Pancreas (tissue), 10 donors: Measurements from ENCODE around the gene KLHL26. TPM values are rescaled to one million over a fixed set of nuclear protein-coding genes. Genes with fewer than 3 reads are reported as not detected.
A peak's percentile ranks its signal among the peaks of the same experiment; 100 is the strongest.

Source experiments
- ATAC-seq, 4 donors: fragments of 200-7000 bp; cut with Tn5 transposase; one replicate each; pipeline versions ENCODE4 v1.8.0 to v1.9.1; 2020; ENCODE audit warnings: mild to moderate bottlenecking in 4 of 4, moderate library complexity in 4 of 4
- DNase-seq, 6 donors: peaks; one replicate each; pipeline ENCODE4 v3.0.0-alpha.2; 2020
- FAIRE-seq: peaks from 2 replicates; lab custom pipeline; 2012; peaks lifted over from hg19 to GRCh38; lab: Jason Lieb, UNC
- H3K27ac ChIP-seq, 4 donors: fragments of 200-600 bp; sonication (generic); 1 replicate in 3 of 4; 2 replicates in 1 of 4; pipeline versions ENCODE4 v1.5.0 to v1.8.0; 2020
- H3K27me3 ChIP-seq, 4 donors: fragments of 200-600 bp; one replicate each; pipeline ENCODE4 v1.8.0; 2021
- H3K36me3 ChIP-seq, 3 donors: fragments of 200-600 bp; sonication (generic) in 1 of 3; one replicate each; pipeline versions ENCODE4 v1.5.0 to v1.8.0; 2020 to 2021
- H3K4me1 ChIP-seq, 3 donors: fragments of 200-600 bp; one replicate each; pipeline ENCODE4 v1.8.0; 2021
- H3K4me3 ChIP-seq, 4 donors: fragments of 200-600 bp; sonication (generic) in 2 of 4; one replicate each; pipeline versions ENCODE4 v1.5.0 to v1.8.0; 2020 to 2021
- H3K9me3 ChIP-seq, 4 donors: fragments of 200-600 bp; one replicate each; pipeline ENCODE4 v1.8.0; 2021
- WGBS, 2 donors: extraction: QIAGEN DNeasy Blood & Tissue Kit; methylation state at CpG; one replicate each; pipeline ENCODE4 v1.1.7; 2013; 5-methylcytosine and 5-hydroxymethylcytosine counted together
- intact Hi-C, 3 donors: fragments of 100-400 bp; cut with DNase I; formaldehyde crosslinking; loops; one replicate each; pipeline versions ENCODE4 v1.11.1 to v1.14.2; 2022
- polyA plus RNA-seq, 2 donors: library from polyadenylated mRNA; stranded (reverse); fragments of 200-250 nt; gene quantifications; one replicate each; pipeline ENCODE4 v1.2.3, GENCODE V29; 2013
- total RNA-seq, 6 donors: library from RNA; stranded (reverse); fragmentation: NEBNext Ultra II Directional in 4 of 6; extraction: Animal tissue kit (Norgen Biotek cat#: 25700) in 4 of 6; gene quantifications; one replicate each; pipeline versions ENCODE4 v1.2.1 to v1.2.4, GENCODE V29; 2021 to 2023
- TF ChIP-seq, protein P1 (sequence below), 4 donors: fragments of 200-600 bp; sonication (generic) in 3 of 4; IDR thresholded peaks; one replicate each; pipeline versions ENCODE4 v1.5.0 to v1.8.0; 2021; ENCODE audit warnings: antibody characterized with exemption in 4 of 4
- donor health status: healthy with polysubstance abuse.
- donor health status: DM: no; HTN: no; CAD: no; lungs with moderate emphysema.
- donor health status: DM: no; HTN: no; CAD: no.
- donor health status: control.
- donor health status: control.
- donor health status: Bipolar disorder and iron deficiency.
- donor health status: DM: yes; HTN: yes; CAD: no.
- donor health status: DM: no; HTN: no; CAD: no.
- donor health status: DM: no; HTN: no; CAD: no.
- donor health status: DM: yes; HTN: yes; CAD: no.

Gene KLHL26
- total and polyA plus RNA-seq, 8 donors = 3.2 to 7.8 (median 5.0) TPM

DNA sequence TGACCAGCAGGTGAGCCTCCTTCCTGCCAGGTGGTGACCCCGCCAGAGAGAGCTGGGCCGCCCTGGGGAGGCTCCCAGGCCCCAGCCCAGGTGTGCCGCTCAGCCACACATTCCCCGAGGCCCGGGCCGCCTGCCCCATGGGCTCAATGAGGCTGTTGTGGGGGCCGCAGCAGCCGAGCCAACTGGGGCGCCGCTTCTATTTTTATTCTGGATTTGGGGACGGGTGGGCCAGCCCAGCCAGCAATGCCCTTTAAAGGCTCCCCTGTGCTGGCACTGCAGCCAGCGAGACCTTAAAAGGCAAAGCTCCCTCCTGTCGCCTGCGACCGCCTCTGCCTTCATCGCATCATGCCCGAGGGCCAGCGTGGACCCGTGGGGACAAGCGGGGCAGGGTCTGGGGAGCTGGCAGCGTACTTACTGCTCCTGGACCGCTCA, 29.0 kb downstream of the KLHL26 start:
- intact Hi-C loops = no loop called here
- peaks cover 0 to 19% (median 7%) of the 10 kb centered on the region in 3 donors for H3K36me3 ChIP-seq
- no peak overlapping the region for H3K4me3 ChIP-seq
- 92% methylated on average over 18 to 22 of the region's 22 CpGs for WGBS, 2 donors
- TF ChIP-seq, protein P1, sequence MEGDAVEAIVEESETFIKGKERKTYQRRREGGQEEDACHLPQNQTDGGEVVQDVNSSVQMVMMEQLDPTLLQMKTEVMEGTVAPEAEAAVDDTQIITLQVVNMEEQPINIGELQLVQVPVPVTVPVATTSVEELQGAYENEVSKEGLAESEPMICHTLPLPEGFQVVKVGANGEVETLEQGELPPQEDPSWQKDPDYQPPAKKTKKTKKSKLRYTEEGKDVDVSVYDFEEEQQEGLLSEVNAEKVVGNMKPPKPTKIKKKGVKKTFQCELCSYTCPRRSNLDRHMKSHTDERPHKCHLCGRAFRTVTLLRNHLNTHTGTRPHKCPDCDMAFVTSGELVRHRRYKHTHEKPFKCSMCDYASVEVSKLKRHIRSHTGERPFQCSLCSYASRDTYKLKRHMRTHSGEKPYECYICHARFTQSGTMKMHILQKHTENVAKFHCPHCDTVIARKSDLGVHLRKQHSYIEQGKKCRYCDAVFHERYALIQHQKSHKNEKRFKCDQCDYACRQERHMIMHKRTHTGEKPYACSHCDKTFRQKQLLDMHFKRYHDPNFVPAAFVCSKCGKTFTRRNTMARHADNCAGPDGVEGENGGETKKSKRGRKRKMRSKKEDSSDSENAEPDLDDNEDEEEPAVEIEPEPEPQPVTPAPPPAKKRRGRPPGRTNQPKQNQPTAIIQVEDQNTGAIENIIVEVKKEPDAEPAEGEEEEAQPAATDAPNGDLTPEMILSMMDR (IDR thresholded peaks at IDR 0.05) = no peak
- no peaks in the 10 kb centered on the region for H3K9me3 ChIP-seq
- no peak overlapping the region for H3K27ac ChIP-seq
- no peak for ATAC-seq
- no peaks in the 10 kb centered on the region for H3K27me3 ChIP-seq
- FAIRE-seq = no peak
- no peak for DNase-seq
- no peaks in the 10 kb centered on the region for H3K4me1 ChIP-seq

DNA sequence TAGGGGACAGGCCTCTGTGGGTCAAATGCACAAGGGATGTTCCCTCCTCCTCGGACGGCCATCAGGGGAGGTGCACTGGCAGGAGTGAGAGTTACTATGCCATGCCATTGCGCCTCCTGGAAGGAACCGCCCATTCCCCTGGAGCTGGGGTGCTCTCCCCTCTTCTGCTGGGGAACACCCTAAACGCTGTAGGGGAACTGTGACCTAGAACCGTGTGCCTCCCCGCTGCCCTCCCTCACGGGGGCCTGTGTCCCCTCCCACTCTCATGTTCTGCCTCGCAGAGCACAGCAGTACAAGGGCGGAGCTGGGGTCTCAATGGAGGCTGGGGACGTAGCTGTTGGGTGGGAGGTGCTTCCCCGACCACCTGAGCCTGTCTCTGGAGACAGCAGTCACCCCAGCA, 29.5 kb downstream of the KLHL26 start:
- WGBS, 2 donors = 86 to 87% methylated on average over 12 of the region's 12 CpGs
- intact Hi-C loops = no loop called here
- H3K27ac ChIP-seq = no peak overlapping the region
- DNase-seq (no peak), FAIRE-seq (no peak), ATAC-seq (no peak)
- H3K27me3 ChIP-seq = no peaks in the 10 kb centered on the region
- TF ChIP-seq, protein P1 (IDR thresholded peaks at IDR 0.05) = no peak
- H3K9me3 ChIP-seq = no peaks in the 10 kb centered on the region
- no peaks in the 10 kb centered on the region for H3K4me1 ChIP-seq
- H3K36me3 ChIP-seq = peaks cover 0 to 19% (median 7%) of the 10 kb centered on the region in 3 donors
- H3K4me3 ChIP-seq = no peak overlapping the region

DNA sequence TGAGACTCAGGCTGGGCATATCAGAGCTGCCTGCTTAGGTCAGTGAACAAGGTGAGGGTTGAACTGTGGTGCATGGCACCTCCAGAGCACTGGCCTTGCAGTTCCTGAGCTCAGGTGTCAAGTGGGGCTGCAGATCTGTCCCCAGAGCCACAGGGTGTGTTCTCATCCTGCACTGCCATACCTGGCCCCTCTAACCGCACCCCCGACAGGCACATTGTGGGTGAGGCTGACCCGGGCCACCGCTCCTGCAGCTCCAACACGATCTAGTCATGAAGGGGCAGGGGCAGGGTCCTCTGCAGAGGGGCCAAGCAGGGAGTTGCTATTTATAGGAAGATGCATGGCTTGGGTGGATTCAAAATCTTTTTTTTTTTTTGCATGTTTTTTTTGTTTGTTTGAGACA, 30.0 kb downstream of the KLHL26 start:
- no peak for FAIRE-seq
- Histone ChIP-seq H3K9me3 (no peaks in the 10 kb centered on the region), H3K4me1 (no peaks in the 10 kb centered on the region), H3K36me3 (peaks cover 0 to 19% (median 7%) of the 10 kb centered on the region in 3 donors), H3K27me3 (no peaks in the 10 kb centered on the region), H3K27ac (no peak overlapping the region), H3K4me3 (no peak overlapping the region)
- 91 to 97% methylated on average over 5 of the region's 5 CpGs for WGBS, 2 donors
- intact Hi-C loops = no loop called here
- no peak for ATAC-seq
- peak in 1 of 6 donors; percentile 51 for DNase-seq
- TF ChIP-seq, protein P1 (IDR thresholded peaks at IDR 0.05) = no peak

DNA sequence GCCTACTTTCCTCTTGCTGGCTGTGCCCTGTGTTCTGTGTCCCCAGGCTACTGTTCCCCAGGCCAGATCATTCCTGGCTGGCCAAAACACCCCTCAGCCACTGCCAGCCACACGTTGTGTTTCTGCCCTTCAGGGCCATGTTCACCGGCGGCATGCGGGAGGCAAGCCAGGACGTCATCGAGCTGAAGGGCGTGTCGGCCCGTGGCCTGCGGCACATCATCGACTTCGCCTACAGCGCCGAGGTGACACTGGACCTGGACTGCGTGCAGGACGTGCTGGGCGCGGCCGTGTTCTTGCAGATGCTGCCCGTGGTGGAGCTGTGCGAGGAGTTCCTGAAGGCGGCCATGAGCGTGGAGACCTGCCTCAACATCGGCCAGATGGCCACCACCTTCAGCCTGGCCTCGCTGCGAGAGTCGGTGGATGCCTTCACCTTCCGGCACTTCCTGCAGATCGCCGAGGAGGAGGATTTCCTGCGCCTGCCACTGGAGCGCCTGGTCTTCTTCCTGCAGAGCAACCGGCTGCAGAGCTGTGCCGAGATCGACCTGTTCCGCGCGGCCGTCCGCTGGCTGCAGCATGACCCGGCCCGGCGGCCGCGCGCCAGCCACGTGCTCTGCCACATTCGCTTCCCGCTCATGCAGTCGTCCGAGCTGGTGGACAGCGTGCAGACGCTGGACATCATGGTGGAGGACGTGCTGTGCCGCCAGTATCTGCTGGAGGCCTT, 30.9 kb downstream of the KLHL26 start:
- DNase-seq = no peak
- TF ChIP-seq, protein P1 (IDR thresholded peaks at IDR 0.05) = no peak
- no peaks in the 10 kb centered on the region for H3K4me1 ChIP-seq
- FAIRE-seq = no peak
- no peak overlapping the region for H3K4me3 ChIP-seq
- intact Hi-C loops = no loop called here
- peaks cover 0 to 19% (median 7%) of the 10 kb centered on the region in 3 donors for H3K36me3 ChIP-seq
- no peaks in the 10 kb centered on the region for H3K27me3 ChIP-seq
- ATAC-seq = no peak
- H3K9me3 ChIP-seq = no peaks in the 10 kb centered on the region
- no peak overlapping the region for H3K27ac ChIP-seq
- 97 to 98% methylated on average over 55 of the region's 55 CpGs for WGBS, 2 donors

DNA sequence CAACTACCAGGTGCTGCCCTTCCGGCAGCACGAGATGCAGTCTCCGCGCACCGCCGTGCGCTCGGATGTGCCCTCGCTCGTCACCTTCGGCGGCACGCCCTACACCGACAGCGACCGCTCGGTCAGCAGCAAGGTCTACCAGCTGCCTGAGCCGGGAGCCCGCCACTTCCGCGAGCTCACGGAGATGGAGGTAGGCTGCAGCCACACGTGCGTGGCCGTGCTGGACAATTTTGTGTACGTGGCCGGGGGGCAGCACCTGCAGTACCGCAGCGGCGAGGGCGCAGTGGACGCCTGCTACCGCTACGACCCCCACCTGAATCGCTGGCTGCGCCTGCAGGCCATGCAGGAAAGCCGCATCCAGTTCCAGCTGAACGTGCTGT, 31.4 kb downstream of the KLHL26 start:
- FAIRE-seq = no peak
- TF ChIP-seq, protein P1 (IDR thresholded peaks at IDR 0.05) = no peak
- peaks cover 0 to 19% (median 7%) of the 10 kb centered on the region in 3 donors for H3K36me3 ChIP-seq

More for the DNA sequence above, 31.4 kb downstream of the KLHL26 start:
- H3K9me3 ChIP-seq = no peaks in the 10 kb centered on the region
- no peak overlapping the region for H3K4me3 ChIP-seq
- intact Hi-C loops = no loop called here
- no peaks in the 10 kb centered on the region for H3K4me1 ChIP-seq
- 94 to 97% methylated on average over 34 to 38 of the region's 38 CpGs for WGBS, 2 donors
- no peak overlapping the region for H3K27ac ChIP-seq
- DNase-seq = peak in 1 of 6 donors; percentile 55
- ATAC-seq = no peak
- H3K27me3 ChIP-seq = no peaks in the 10 kb centered on the region
